Naive thymus-derived CD8-positive, alpha-beta T cell (primary cell): Measurements from ENCODE around the gene CCDC134. TPM values are rescaled to one million over a fixed set of nuclear protein-coding genes. Genes with fewer than 3 reads are reported as not detected.
"Not testable (repeated sequence)": the region's sequence is repeated elsewhere in the genome, so short reads cannot be mapped to it uniquely, and the experiment has no call there.

Experiments used
- ATAC-seq, 2 donors: fragments of 150-1000 bp; cut with Tn5 transposase in 1 of 2; sonication (Bioruptor Pico), chemical (Tn5 transposase) in 1 of 2; 1 replicate in 1 of 2; 2 replicates in 1 of 2; pipeline ENCODE4 v1.10.0; 2021; ENCODE audit warnings: mild to moderate bottlenecking in 2 of 2, moderate library complexity in 2 of 2
- POLR2A ChIA-PET: fragments of 350-600 bp; sonication (Branson Sonifier 250); formaldehyde crosslinking; loops from one replicate; lab custom pipeline; 2021; ENCODE audit warnings: antibody characterized with exemption; lab: Charles Lee
- DNase-seq, 10 donors: peaks; one replicate each; pipeline versions ENCODE4 v3.0.0 to v3.0.0-alpha.2; 2020 to 2022
- H3K27ac Mint-ChIP-seq, 10 donors: one replicate each; pipeline ENCODE4 v1.8.0; 2020 to 2022; ENCODE audit warnings: mild to moderate bottlenecking in 10 of 10, mixed read lengths in 10 of 10, moderate library complexity in 4 of 10, inconsistent platforms in 1 of 10
- H3K27me3 Mint-ChIP-seq, 5 donors: one replicate each; pipeline ENCODE4 v1.8.0; 2021 to 2022; ENCODE audit warnings: mixed read lengths in 5 of 5
- H3K36me3 Mint-ChIP-seq, 3 donors: one replicate each; pipeline ENCODE4 v1.8.0; 2020 to 2022; ENCODE audit warnings: mixed read lengths in 3 of 3, mild to moderate bottlenecking in 2 of 3, inconsistent platforms in 1 of 3
- H3K4me1 Mint-ChIP-seq, 4 donors: one replicate each; pipeline ENCODE4 v1.8.0; 2021 to 2022; ENCODE audit warnings: mixed read lengths in 4 of 4
- H3K4me3 Mint-ChIP-seq, 10 donors: one replicate each; pipeline ENCODE4 v1.8.0; 2020 to 2022; ENCODE audit warnings: mild to moderate bottlenecking in 10 of 10, mixed read lengths in 10 of 10, moderate library complexity in 6 of 10, inconsistent platforms in 1 of 10
- H3K9me3 Mint-ChIP-seq, 9 donors: one replicate each; pipeline ENCODE4 v1.8.0; 2020 to 2022; ENCODE audit warnings: mixed read lengths in 9 of 9, mild to moderate bottlenecking in 3 of 9, inconsistent platforms in 1 of 9, moderate library complexity in 1 of 9
- polyA plus RNA-seq, 3 donors: library from polyadenylated mRNA; unstranded; fragments of 300-500 nt; fragmentation: Illumina TruSeq; gene quantifications; one replicate each; pipeline ENCODE4 v1.2.3, GENCODE V29; 2021
- total RNA-seq, 8 experiments: library from RNA in 2 of 8; stranded (reverse) in 2 of 8; gene quantifications; one replicate each; pipeline ENCODE4 v1.2.3 and lab custom pipeline; 2021 to 2026

CCDC134 gene
- total and polyA plus RNA-seq, 5 experiments from 2014 or later: 3.5 to 23.1 (median 5.6) TPM

DNA sequence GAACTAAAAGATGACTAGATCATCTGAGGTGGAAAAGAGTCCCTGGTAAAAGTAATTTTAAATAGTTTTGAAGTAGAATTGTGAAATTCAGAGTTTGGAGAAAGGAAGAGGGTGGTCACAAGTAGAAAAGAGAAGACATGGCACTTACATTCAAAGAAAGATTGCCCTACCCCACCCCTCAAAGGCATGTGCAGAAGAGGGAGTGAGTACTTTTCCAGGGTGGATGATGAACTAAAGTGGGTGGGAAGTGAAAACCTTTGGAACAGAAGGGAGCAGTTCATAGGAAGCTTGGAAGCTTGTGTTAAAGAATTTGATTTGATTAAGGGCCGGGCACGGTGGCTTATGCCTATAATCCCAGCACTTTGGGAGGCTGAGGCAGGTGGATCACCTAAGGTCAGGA is 56.0 kb downstream of the CCDC134 start:
- ATAC-seq: no peak
- Mint-ChIP-seq H3K9me3 (no peaks in the 10 kb centered on the region), H3K4me1 (peaks cover 19 to 68% (median 44%) of the 10 kb centered on the region in 4 donors), H3K4me3 (no peak overlapping the region), H3K27ac (peak overlapping the region in 9 of 10 donors; percentile 6 to 89 (median 78)), H3K36me3 (peaks cover 0 to 4% (median 0%) of the 10 kb centered on the region in 3 donors), H3K27me3 (no peaks in the 10 kb centered on the region)
- POLR2A ChIA-PET: interaction anchor here (1.2 to 2.6 kb wide), 3 partner anchors 10 to 24 kb away, joined by 4 to 16 read pairs (median 4); partner anchors contain the start of gene SREBF2
- DNase-seq: no peak

- Mint-ChIP-seq H3K36me3 (peaks cover 0 to 2% (median 0%) of the 10 kb centered on the region in 3 donors), H3K27me3 (no peaks in the 10 kb centered on the region), H3K27ac (peak overlapping the region; percentile 36 to 89 (median 79)), H3K4me3 (peak overlapping the region in 7 of 10 donors; percentile 15 to 59 (median 37)), H3K4me1 (peaks cover 19 to 75% (median 49%) of the 10 kb centered on the region in 4 donors), H3K9me3 (no peaks in the 10 kb centered on the region)
- DNase-seq (peak; percentile 22 to 81 (median 64)), ATAC-seq (peak; percentile 43 to 64)
- POLR2A ChIA-PET: interaction anchor here (1.2 to 1.8 kb wide), 2 partner anchors 11 to 14 kb away, joined by 4 read pairs; no protein-coding TSS in a partner anchor
Measured at GRCh38 chr22:41857155-41857859, 56.8 kb downstream of the CCDC134 start.

GRCh38 chr22:41857860-41858199 is 57.4 kb downstream of the CCDC134 start:
- POLR2A ChIA-PET: interaction anchor here (1.8 kb wide), 1 partner anchor 12 kb away, joined by 4 read pairs; no protein-coding TSS in a partner anchor
- H3K4me3 Mint-ChIP-seq: peak overlapping the region in 6 of 10 donors; percentile 17 to 59 (median 46)

GRCh38 chr22:41862160-41862529 is 61.7 kb downstream of the CCDC134 start:
- ATAC-seq (peak; percentile 73 to 77), DNase-seq (peak in 8 of 10 donors; percentile 20 to 72 (median 44))
- Mint-ChIP-seq H3K9me3 (no peaks in the 10 kb centered on the region), H3K36me3 (peaks cover 0 to 16% (median 3%) of the 10 kb centered on the region in 3 donors), H3K27ac (peak overlapping the region; percentile 77 to 94 (median 90)), H3K4me3 (peak overlapping the region; percentile 25 to 74 (median 59)), H3K4me1 (peaks cover 17 to 81% (median 58%) of the 10 kb centered on the region in 4 donors), H3K27me3 (no peaks in the 10 kb centered on the region)
- POLR2A ChIA-PET: interaction anchor here (0.6 to 2.0 kb wide), 9 partner anchors 9 to 121 kb away, joined by 3 to 14 read pairs (median 5); partner anchors contain the start of genes CCDC134, SREBF2 and TNFRSF13C

More at GRCh38 chr22:41857860-41858199, 57.4 kb downstream of the CCDC134 start:
- Mint-ChIP-seq H3K4me1 (peaks cover 18 to 79% (median 54%) of the 10 kb centered on the region in 4 donors), H3K27me3 (no peaks in the 10 kb centered on the region), H3K27ac (peak overlapping the region; percentile 23 to 85 (median 73)), H3K36me3 (peaks cover 0 to 2% (median 0%) of the 10 kb centered on the region in 3 donors), H3K9me3 (no peaks in the 10 kb centered on the region)
- DNase-seq: no peak
- ATAC-seq: no peak

GRCh38 chr22:41862530-41863266 is 62.2 kb downstream of the CCDC134 start:
- peak overlapping the region; percentile 77 to 94 (median 90) for H3K27ac Mint-ChIP-seq
- peak overlapping the region; percentile 25 to 74 (median 59) for H3K4me3 Mint-ChIP-seq
- DNase-seq (peak in 1 of 10 donors; percentile 10), ATAC-seq (peak; percentile 36 to 42)
- POLR2A ChIA-PET: interaction anchor here (0.6 to 2.0 kb wide), 11 partner anchors 10 to 121 kb away, joined by 3 to 14 read pairs (median 4); partner anchors contain the start of genes CCDC134, SREBF2 and TNFRSF13C
- H3K9me3 Mint-ChIP-seq: no peaks in the 10 kb centered on the region
- no peaks in the 10 kb centered on the region for H3K27me3 Mint-ChIP-seq
- peaks cover 0 to 22% (median 5%) of the 10 kb centered on the region in 3 donors for H3K36me3 Mint-ChIP-seq
- peaks cover 13 to 76% (median 53%) of the 10 kb centered on the region in 4 donors for H3K4me1 Mint-ChIP-seq

DNA sequence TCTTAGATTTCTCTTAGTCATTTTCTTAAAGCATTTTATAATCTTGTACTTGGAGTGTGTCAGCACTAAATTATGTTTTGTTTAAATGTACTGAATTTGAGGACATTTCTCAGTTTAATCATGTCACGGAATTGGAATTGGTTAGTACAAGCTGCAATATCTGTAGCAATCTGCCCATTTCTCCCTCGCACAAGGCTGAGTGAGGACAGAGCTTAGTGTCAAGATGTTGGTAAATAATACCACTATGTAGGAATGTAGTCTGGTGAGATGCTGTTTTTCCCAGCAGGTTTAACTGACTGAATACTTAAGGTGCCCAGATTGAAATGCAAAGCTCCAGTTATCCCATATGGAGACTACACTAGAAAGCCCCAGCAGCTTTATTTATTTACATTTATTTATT is 63.0 kb downstream of the CCDC134 start:
- Mint-ChIP-seq H3K4me3 (peak overlapping the region in 5 of 10 donors; percentile 42 to 67 (median 61)), H3K36me3 (peaks cover 0 to 29% (median 5%) of the 10 kb centered on the region in 3 donors), H3K9me3 (no peaks in the 10 kb centered on the region), H3K27me3 (no peaks in the 10 kb centered on the region), H3K27ac (peak overlapping the region in 9 of 10 donors; percentile 77 to 94 (median 91)), H3K4me1 (peaks cover 11 to 68% (median 46%) of the 10 kb centered on the region in 4 donors)
- POLR2A ChIA-PET: interaction anchor here (1.1 to 2.0 kb wide), 3 partner anchors 63 to 83 kb away, joined by 4 to 7 read pairs (median 5); partner anchors contain the start of genes CCDC134 and TNFRSF13C
- ATAC-seq (no peak), DNase-seq (no peak)

- Mint-ChIP-seq H3K9me3 (no peaks in the 10 kb centered on the region), H3K36me3 (peaks cover 0 to 67% (median 8%) of the 10 kb centered on the region in 3 donors), H3K4me1 (peaks cover 10 to 38% (median 23%) of the 10 kb centered on the region in 4 donors), H3K27me3 (no peaks in the 10 kb centered on the region), H3K4me3 (no peak overlapping the region), H3K27ac (peak overlapping the region in 1 of 10 donors; percentile 37)
- POLR2A ChIA-PET: no interaction called here
- ATAC-seq (no peak), DNase-seq (no peak)
Measured at GRCh38 chr22:41868556-41868955, 68.1 kb downstream of the CCDC134 start.

DNA sequence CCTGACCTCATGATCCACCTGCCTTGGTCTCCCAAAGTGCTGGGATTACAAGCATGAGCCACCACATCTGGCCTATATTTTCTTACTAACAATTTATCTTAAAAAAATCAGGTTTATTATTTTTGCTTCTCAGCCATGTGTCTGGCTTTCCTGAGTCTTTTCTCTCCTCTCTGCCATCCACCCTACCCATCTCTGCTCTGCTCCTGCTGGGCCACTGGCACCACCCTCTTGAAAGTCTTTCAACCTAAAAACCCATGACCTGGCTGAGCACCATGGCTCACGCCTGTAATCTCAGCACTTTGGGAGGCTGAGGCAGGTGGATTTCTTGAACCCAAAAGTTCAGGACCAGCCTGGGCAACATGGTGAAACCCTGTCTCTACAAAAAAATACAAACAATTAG is 69.6 kb downstream of the CCDC134 start:
- POLR2A ChIA-PET, H3K27ac Mint-ChIP-seq, H3K27me3 Mint-ChIP-seq, ATAC-seq, H3K9me3 Mint-ChIP-seq, DNase-seq, H3K4me3 Mint-ChIP-seq: not testable (repeated sequence)
- Mint-ChIP-seq H3K4me1 (peaks cover 10 to 39% (median 28%) of the 10 kb centered on the region in 4 donors), H3K36me3 (peaks cover 0 to 72% (median 12%) of the 10 kb centered on the region in 3 donors)

DNA sequence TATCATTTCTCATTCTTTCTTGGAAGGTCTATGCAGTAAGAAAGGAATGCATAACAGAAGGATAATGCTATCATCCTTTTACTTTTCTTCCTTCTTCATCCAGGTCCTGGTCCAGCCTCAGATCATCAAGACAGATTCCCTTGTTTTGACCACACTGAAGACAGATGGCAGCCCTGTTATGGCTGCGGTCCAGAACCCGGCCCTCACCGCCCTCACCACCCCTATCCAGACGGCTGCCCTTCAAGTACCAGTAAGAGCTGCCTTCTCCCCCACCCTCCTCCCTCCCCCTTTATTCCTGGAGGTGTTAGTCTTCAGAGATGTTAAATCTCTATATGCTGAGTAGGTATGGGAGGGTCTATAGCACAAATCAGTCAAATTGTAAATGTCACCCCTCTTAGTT is 70.3 kb downstream of the CCDC134 start:
- POLR2A ChIA-PET: no interaction called here
- no peaks in the 10 kb centered on the region for H3K9me3 Mint-ChIP-seq
- H3K4me1 Mint-ChIP-seq: peaks cover 8 to 39% (median 27%) of the 10 kb centered on the region in 4 donors
- DNase-seq (no peak), ATAC-seq (no peak)
- H3K27ac Mint-ChIP-seq: peak overlapping the region in 6 of 10 donors; percentile 26 to 84 (median 60)
- no peaks in the 10 kb centered on the region for H3K27me3 Mint-ChIP-seq
- H3K4me3 Mint-ChIP-seq: no peak overlapping the region
- H3K36me3 Mint-ChIP-seq: peaks cover 0 to 77% (median 15%) of the 10 kb centered on the region in 3 donors

GRCh38 chr22:41873391-41873790 is 72.9 kb downstream of the CCDC134 start:
- Mint-ChIP-seq H3K4me1 (peaks cover 13 to 48% (median 39%) of the 10 kb centered on the region in 4 donors), H3K4me3 (peak overlapping the region; percentile 2 to 60 (median 48)), H3K36me3 (peaks cover 4 to 80% (median 18%) of the 10 kb centered on the region in 3 donors), H3K9me3 (no peaks in the 10 kb centered on the region), H3K27ac (peak overlapping the region; percentile 84 to 96 (median 94)), H3K27me3 (no peaks in the 10 kb centered on the region)
- DNase-seq (peak in 8 of 10 donors; percentile 24 to 78 (median 56)), ATAC-seq (peak; percentile 88 to 97)
- POLR2A ChIA-PET: no interaction called here

GRCh38 chr22:41874090-41874489 is 73.6 kb downstream of the CCDC134 start:
- Mint-ChIP-seq H3K36me3 (peaks cover 4 to 79% (median 18%) of the 10 kb centered on the region in 3 donors), H3K27ac (peak overlapping the region in 9 of 10 donors; percentile 84 to 96 (median 95)), H3K4me3 (no peak overlapping the region), H3K27me3 (no peaks in the 10 kb centered on the region), H3K9me3 (no peaks in the 10 kb centered on the region), H3K4me1 (peaks cover 14 to 48% (median 39%) of the 10 kb centered on the region in 4 donors)
- POLR2A ChIA-PET: no interaction called here
- DNase-seq: no peak
- no peak for ATAC-seq
